Spinal cord (tissue), 10 donors: ENCODE results near the gene TMEM14C. TPM values are rescaled to one million over a fixed set of nuclear protein-coding genes. Genes with fewer than 3 reads are reported as not detected.
"Not testable (repeated sequence)": the region's sequence is repeated elsewhere in the genome, so short reads cannot be mapped to it uniquely, and the experiment has no call there.

ENCODE experiments used
- DNase-seq, 6 donors: peaks; one replicate each; pipeline versions ENCODE4 v3.0.0 to v3.0.0-alpha.2; 2013 to 2015; ENCODE audit warnings: low spot score in 6 of 6, low read depth in 4 of 6
- H3K27ac ChIP-seq: one replicate; pipeline ENCODE4 v1.5.1; 2013; ENCODE audit warnings: low read depth, low read length, control low read depth
- H3K27me3 ChIP-seq: one replicate; pipeline ENCODE4 v1.6.1; 2013; ENCODE audit warnings: low read length; ENCODE audit not compliant: control insufficient read depth, insufficient read depth
- H3K36me3 ChIP-seq: one replicate; pipeline ENCODE4 v1.6.1; 2013; ENCODE audit warnings: low read length; ENCODE audit not compliant: control insufficient read depth, insufficient read depth
- H3K4me1 ChIP-seq: one replicate; pipeline ENCODE4 v1.6.1; 2013; ENCODE audit warnings: low read length; ENCODE audit not compliant: control insufficient read depth, insufficient read depth
- H3K4me3 ChIP-seq: one replicate; pipeline ENCODE4 v1.5.1; 2013; ENCODE audit warnings: low read depth, low read length, control low read depth
- H3K9me3 ChIP-seq: one replicate; pipeline ENCODE4 v1.6.1; 2013; ENCODE audit warnings: low read length; ENCODE audit not compliant: control insufficient read depth, insufficient read depth
- WGBS: methylation state at CpG from one replicate; pipeline ENCODE4 v1.1.5; 2013; ENCODE audit warnings: missing lambda C conversion rate; ENCODE audit not compliant: insufficient coverage; 5-methylcytosine and 5-hydroxymethylcytosine counted together
- polyA plus RNA-seq, 2 donors: library from polyadenylated mRNA; unstranded; fragments of 120-200 nt; gene quantifications; one replicate each; pipeline ENCODE4 v1.2.1, GENCODE V29; 2013; ENCODE audit not compliant: insufficient read length in 2 of 2
- total RNA-seq, 2 donors: library from RNA; depleted of rRNA in 1 of 2; stranded (reverse); fragments of 120-200 nt in 1 of 2; fragments of >200 nt in 1 of 2; gene quantifications; one replicate each; pipeline versions ENCODE4 v1.2.3 to v1.2.4, GENCODE V29; 2013 to 2014
- donor health status: healthy.

TMEM14C gene
- total and polyA plus RNA-seq, 4 donors: 65.1 to 146 (median 111) TPM

DNA sequence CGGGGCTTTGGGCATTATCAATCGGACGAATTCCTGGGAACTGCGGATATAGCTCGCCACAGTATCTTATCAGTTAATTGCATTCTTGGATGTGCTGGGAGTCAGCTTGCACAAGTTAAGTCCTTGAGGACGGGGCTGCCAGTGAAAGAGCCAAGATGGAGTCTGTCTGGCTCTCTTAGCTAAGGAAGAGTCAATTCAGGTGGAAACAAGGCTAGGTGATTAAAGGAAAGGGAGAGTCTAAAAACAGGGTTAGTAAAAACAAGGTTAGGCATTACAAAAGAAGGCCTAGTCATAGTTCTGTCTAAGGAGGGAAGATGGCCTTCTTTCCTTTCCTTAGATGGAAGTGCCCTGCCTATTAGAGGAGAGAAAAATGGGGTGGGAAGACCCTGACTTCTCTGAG lies 27.7 kb downstream of the TMEM14C start:
- peaks cover 15% of the 10 kb centered on the region for H3K4me1 ChIP-seq
- not testable (repeated sequence) for DNase-seq, H3K27ac ChIP-seq, H3K4me3 ChIP-seq, H3K27me3 ChIP-seq, H3K9me3 ChIP-seq
- WGBS: 100% methylated on average over 2 of the region's 6 CpGs
- peaks cover 28% of the 10 kb centered on the region for H3K36me3 ChIP-seq

DNA sequence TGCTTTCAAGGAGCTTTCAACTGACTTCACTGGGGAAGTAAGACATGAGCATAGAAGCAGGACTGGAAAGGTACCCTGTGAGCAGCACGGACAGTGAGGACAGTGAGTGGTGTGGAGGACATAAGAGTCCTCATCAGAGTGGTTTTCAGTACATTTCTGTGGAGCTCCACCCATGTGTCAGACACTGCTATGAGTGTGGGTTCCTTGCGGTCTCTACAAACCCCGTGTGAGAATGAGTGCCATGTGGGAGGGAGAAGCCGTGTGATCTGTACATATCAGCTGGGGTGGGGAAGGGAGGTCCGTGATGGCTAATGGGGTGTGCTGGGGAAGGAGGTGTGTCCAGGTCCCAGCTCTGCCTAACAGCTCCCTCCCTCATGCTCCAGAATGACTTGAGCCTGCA lies 28.9 kb downstream of the TMEM14C start:
- WGBS: 90% methylated on average over 3 of the region's 5 CpGs
- Histone ChIP-seq H3K4me1 (peaks cover 15% of the 10 kb centered on the region), H3K36me3 (peaks cover 33% of the 10 kb centered on the region)
- not testable (repeated sequence) for H3K27me3 ChIP-seq, H3K9me3 ChIP-seq, H3K4me3 ChIP-seq, DNase-seq, H3K27ac ChIP-seq

DNA sequence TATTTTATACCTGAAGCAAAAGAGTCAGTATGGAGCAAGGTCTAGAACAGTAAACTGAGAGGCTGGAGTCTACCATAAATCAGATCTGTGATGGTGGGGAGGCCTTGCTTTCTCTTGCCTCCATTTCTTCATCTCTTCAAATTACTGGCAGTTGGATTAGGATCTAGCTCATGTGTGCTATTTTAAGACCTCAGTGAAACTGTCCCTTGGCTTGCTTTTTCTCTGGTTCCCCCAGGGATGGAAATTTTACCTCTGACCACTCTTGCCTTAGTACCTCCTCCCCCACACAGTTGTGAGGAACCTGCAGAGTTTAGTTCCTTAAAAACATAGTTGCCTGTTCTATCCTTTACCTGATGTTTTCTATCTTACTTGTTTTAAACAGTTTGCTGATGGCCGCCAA lies 33.2 kb downstream of the TMEM14C start:
- peaks cover 38% of the 10 kb centered on the region for H3K36me3 ChIP-seq
- no peaks in the 10 kb centered on the region for H3K4me1 ChIP-seq
- no peaks in the 10 kb centered on the region for H3K27me3 ChIP-seq
- DNase-seq: no peak
- no peak overlapping the region for H3K27ac ChIP-seq
- H3K9me3 ChIP-seq: no peaks in the 10 kb centered on the region
- WGBS: no CpG with 5 or more reads among the region's 1 CpG
- H3K4me3 ChIP-seq: no peak overlapping the region

DNA sequence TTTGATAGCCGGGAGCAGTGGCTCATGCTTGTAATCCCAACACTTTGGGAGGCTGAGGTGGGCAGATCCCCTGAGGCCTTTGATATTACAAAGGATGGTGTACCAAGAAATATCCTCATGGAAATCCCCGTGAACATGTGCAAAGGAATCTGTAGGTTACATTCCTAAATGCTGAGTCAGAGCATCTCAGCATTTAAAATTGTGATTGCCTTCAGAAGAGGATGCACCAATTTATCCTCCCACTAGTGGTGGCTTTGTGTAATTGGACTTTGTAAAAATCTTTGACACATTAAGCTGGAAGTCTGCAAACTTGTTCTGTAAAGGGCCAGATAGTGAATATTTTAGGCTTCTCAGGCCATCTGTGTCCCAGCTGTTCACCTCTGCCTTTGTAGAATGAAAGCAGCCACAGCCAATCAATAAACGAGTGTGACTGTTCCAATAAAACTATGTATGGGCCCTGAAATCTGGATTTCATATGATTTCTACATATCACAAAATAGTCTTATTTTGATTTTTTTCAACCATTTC lies 36.5 kb downstream of the TMEM14C start:
- Histone ChIP-seq H3K27ac (no peak overlapping the region), H3K36me3 (peaks cover 17% of the 10 kb centered on the region), H3K4me1 (no peaks in the 10 kb centered on the region), H3K9me3 (no peaks in the 10 kb centered on the region), H3K27me3 (no peaks in the 10 kb centered on the region), H3K4me3 (no peak overlapping the region)
- WGBS: no CpG with 5 or more reads among the region's 3 CpGs
- peak in 2 of 6 donors; percentile 26 to 48 for DNase-seq

DNA sequence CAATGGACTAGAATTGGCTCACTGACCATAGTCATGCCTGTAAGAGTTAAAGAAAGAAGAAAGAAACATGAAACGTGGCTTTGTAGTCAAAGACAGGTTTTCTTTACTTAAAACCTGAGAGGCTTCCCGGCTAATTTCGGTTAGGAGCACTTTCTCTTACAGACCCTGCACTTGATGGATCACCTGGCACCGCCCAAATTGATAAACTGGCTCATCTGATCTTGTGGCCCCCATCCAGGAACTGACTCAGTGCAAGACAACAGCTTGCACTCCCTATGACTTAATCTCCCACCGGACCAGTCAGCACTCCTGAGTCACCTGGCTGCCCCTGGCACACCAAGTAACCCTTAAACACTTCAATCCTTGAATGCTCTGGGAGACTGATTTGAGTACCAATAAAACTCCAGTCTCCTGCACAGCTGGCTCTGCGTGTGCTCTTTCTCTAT lies 37.0 kb downstream of the TMEM14C start:
- Histone ChIP-seq H3K36me3 (peaks cover 14% of the 10 kb centered on the region), H3K27me3 (no peaks in the 10 kb centered on the region), H3K27ac (no peak overlapping the region), H3K4me1 (no peaks in the 10 kb centered on the region), H3K4me3 (no peak overlapping the region), H3K9me3 (no peaks in the 10 kb centered on the region)
- 79% methylated on average over 5 of the region's 6 CpGs for WGBS
- no peak for DNase-seq

DNA sequence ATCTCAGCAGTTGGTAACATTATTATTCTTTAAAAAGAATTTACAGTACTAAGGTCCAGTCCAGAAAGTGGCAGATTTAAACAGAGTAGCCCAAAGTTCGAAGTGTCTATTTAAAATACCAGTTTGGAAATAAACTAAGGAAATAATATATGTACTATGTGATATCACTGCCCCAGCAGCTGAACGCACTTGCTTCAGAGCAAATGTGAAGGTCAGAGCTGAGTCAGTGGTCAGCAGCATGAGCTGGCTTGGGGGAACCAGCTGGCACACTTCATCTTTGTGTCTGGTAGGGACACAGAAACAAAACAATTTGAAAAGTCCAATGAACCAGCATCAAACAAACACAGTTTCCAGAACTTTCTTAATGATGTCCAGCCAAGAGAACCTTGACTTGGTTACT lies 40.1 kb downstream of the TMEM14C start:
- WGBS: no CpG with 5 or more reads among the region's 2 CpGs
- Histone ChIP-seq H3K9me3 (no peaks in the 10 kb centered on the region), H3K4me3 (no peak overlapping the region), H3K27me3 (no peaks in the 10 kb centered on the region), H3K36me3 (peaks cover 5% of the 10 kb centered on the region), H3K27ac (no peak overlapping the region), H3K4me1 (no peaks in the 10 kb centered on the region)
- no peak for DNase-seq

DNA sequence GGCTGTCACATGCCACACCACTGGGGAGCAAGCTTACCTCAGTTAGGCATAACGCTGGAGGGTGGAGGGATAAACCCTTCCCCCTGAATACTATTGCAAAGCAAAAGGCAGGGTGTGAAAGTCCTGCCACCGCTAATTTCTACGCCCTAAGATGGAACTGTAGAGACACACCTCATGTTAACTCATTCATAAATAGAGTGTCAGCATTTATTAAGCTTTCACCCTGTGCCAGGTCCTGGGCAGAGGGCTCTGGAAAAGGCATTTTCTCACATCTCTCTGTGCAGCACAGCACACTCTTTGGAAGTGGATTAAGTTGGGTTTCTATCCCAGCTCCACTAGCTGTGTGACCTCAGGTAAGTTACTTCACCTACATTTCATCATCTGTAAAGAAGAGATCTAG lies 46.5 kb downstream of the TMEM14C start:
- H3K36me3 ChIP-seq: peaks cover 8% of the 10 kb centered on the region
- no peak for DNase-seq
- H3K27ac ChIP-seq: no peak overlapping the region
- no peaks in the 10 kb centered on the region for H3K4me1 ChIP-seq
- 100% methylated on average over 2 of the region's 3 CpGs for WGBS
- no peak overlapping the region for H3K4me3 ChIP-seq
- H3K9me3 ChIP-seq: no peaks in the 10 kb centered on the region
- H3K27me3 ChIP-seq: no peaks in the 10 kb centered on the region

DNA sequence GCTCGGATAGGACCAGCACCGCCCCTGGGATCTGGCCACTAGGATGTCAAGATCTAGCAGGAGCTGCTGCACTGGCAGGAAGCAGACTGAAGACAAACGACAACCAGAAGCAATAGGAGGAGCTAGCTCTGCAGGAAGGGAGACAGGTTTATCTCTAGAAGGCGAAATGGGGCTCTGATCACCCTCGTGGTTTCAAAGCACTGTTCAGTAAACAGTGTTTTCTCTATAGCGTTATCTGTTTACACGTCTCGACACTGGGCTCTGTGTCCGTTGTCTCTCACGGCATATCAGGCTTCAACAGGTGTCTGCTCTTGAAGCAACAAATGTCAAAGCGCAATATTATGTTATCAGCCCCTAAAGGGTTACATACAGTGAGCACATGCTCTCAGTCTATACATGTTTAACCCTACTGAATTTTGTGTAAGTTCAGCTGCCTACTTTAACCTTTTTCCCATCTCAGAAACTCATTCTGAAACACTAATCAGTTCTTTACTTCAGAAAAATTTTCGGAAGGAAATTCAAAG lies 48.6 kb downstream of the TMEM14C start:
- Histone ChIP-seq H3K9me3 (no peaks in the 10 kb centered on the region), H3K4me1 (no peaks in the 10 kb centered on the region), H3K36me3 (peaks cover 8% of the 10 kb centered on the region), H3K4me3 (no peak overlapping the region), H3K27ac (no peak overlapping the region), H3K27me3 (no peaks in the 10 kb centered on the region)
- 78% methylated on average over 12 of the region's 12 CpGs for WGBS
- DNase-seq: no peak

DNA sequence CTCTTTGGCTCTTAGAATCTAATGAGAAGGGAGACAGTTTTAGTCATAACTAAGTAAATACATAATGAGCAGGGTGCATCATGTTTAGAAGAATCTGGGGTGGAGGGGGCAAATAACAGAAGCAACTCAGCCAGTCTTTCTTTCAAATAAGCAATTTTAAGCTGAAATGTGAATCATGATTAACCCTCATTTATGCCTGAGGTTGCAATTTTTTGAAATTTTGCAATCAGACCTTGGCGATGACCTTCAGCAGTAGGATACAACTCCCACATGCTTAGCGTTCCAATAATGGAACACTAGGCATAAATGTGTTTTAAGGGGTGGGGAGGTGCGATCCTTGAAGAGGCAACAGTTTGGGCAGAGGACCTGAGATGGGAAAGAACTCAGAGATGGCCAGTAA lies 55.4 kb downstream of the TMEM14C start:
- Histone ChIP-seq H3K27ac (no peak overlapping the region), H3K4me1 (no peaks in the 10 kb centered on the region), H3K9me3 (no peaks in the 10 kb centered on the region), H3K27me3 (no peaks in the 10 kb centered on the region), H3K4me3 (no peak overlapping the region), H3K36me3 (no peaks in the 10 kb centered on the region)
- WGBS: 100% methylated on average over 3 of the region's 3 CpGs
- no peak for DNase-seq

DNA sequence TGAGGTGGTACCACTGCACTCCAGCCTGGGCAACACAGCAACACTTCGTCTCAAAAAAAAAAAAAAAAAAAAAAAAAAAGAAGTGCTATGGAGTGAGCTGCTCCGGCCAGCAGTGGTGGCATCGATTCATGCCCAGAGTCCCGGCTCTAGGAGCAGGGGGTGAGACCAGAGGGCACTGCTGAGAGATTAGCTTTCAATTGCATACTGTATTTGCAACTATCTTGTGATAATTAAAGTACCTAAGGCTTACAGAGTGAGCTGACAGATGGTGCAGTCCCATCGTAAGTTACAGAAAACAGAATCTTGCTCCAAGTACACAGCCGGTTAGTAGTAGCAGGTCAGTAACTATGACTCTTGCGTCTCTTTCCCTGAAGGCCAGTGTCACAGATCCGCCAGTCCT lies 56.2 kb downstream of the TMEM14C start:
- Histone ChIP-seq H3K4me1 (no peaks in the 10 kb centered on the region), H3K27me3 (no peaks in the 10 kb centered on the region), H3K9me3 (no peaks in the 10 kb centered on the region), H3K36me3 (no peaks in the 10 kb centered on the region), H3K27ac (no peak overlapping the region), H3K4me3 (no peak overlapping the region)
- WGBS: 93% methylated on average over 2 of the region's 8 CpGs
- DNase-seq: no peak
